22Rv1 (cell line): ENCODE data around the gene DAAM2.

Source experiments
- CTCF ChIP-seq: fragments of 450-650 bp; IDR thresholded peaks from 2 replicates; pipeline ENCODE4 v1.5.1; 2017; ENCODE audit warnings: mild to moderate bottlenecking
- ZFX ChIP-seq: fragments of 450-650 bp; IDR thresholded peaks from 2 replicates; pipeline ENCODE4 v1.6.1; 2017; ENCODE audit warnings: antibody characterized with exemption, borderline replicate concordance

GRCh38 chr6:39887692-39888450 lies 95.7 kb downstream of the DAAM2 start:
- TF ChIP-seq CTCF = no peak
- no peak for TF ChIP-seq ZFX
